GM23338 (cell line): ENCODE data around the gene C9orf85.

Experiments used
- POLR2AphosphoS5 ChIP-seq: IDR thresholded peaks from 2 replicates; pipeline ENCODE4 v1.6.1; 2016; ENCODE audit warnings: antibody characterized with exemption, low read depth
- TF ChIP-seq, protein P1 (sequence below), 2 experiments: fragments of 200-600 bp in 1 of 2; sonication (generic) in 1 of 2; conservative IDR thresholded peaks; 2 replicates each; pipeline versions ENCODE4 v1.5.1 to v1.6.1; 2016 to 2017; ENCODE audit warnings: antibody characterized with exemption in 2 of 2, low read depth in 2 of 2, mild to moderate bottlenecking in 2 of 2, moderate library complexity in 1 of 2

- TF ChIP-seq, protein P1, sequence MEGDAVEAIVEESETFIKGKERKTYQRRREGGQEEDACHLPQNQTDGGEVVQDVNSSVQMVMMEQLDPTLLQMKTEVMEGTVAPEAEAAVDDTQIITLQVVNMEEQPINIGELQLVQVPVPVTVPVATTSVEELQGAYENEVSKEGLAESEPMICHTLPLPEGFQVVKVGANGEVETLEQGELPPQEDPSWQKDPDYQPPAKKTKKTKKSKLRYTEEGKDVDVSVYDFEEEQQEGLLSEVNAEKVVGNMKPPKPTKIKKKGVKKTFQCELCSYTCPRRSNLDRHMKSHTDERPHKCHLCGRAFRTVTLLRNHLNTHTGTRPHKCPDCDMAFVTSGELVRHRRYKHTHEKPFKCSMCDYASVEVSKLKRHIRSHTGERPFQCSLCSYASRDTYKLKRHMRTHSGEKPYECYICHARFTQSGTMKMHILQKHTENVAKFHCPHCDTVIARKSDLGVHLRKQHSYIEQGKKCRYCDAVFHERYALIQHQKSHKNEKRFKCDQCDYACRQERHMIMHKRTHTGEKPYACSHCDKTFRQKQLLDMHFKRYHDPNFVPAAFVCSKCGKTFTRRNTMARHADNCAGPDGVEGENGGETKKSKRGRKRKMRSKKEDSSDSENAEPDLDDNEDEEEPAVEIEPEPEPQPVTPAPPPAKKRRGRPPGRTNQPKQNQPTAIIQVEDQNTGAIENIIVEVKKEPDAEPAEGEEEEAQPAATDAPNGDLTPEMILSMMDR (conservative IDR thresholded peaks at IDR 0.05; ENCODE audit: low read depth in 2 of 2) = no peak
- TF ChIP-seq POLR2AphosphoS5 = no peak
These were observed 65.6 kb downstream of the C9orf85 start for GRCh38 chr9:71977003-71977402.
